CD4-positive, alpha-beta T cell (primary cell): ENCODE data around the gene MLIP. TPM values are rescaled to one million over a fixed set of nuclear protein-coding genes. Genes with fewer than 3 reads are reported as not detected.

Source experiments
- ATAC-seq: fragments of 200-7000 bp; cut with Tn5 transposase; one replicate; pipeline ENCODE4 v1.10.0; 2022; ENCODE audit warnings: mild to moderate bottlenecking; ENCODE audit not compliant: poor library complexity
- CTCF ChIA-PET: fragments of 350-600 bp; sonication (Branson Sonifier 250); formaldehyde crosslinking; loops from one replicate; lab custom pipeline; 2021; ENCODE audit warnings: antibody characterized with exemption, inconsistent platforms; lab: Charles Lee
- POLR2A ChIA-PET: fragments of 350-600 bp; sonication (Branson Sonifier 250); formaldehyde crosslinking; loops from one replicate; lab custom pipeline; 2021; ENCODE audit warnings: antibody characterized with exemption, inconsistent platforms; lab: Charles Lee
- DNase-seq, 14 experiments: peaks; one replicate each; pipeline ENCODE4 v3.0.0-alpha.2; 2013 to 2020; ENCODE audit warnings: mixed read lengths in 2 of 14
- H3K27ac ChIP-seq, 2 donors: one replicate each; pipeline versions ENCODE4 v1.5.1 to v1.7.0; 2013; ENCODE audit warnings: low read length in 2 of 2, low read depth in 1 of 2, mild to moderate bottlenecking in 1 of 2
- H3K27me3 ChIP-seq, 2 experiments: 1 replicate in 1 of 2; 2 replicates in 1 of 2; pipeline versions ENCODE4 v1.6.1 to v1.7.0; 2013; ENCODE audit warnings: low read length in 2 of 2, control low read depth in 1 of 2, mild to moderate bottlenecking in 1 of 2, moderate library complexity in 1 of 2; ENCODE audit not compliant: insufficient read depth in 2 of 2, control insufficient read depth in 1 of 2
- H3K36me3 ChIP-seq: one replicate; pipeline ENCODE4 v1.6.1; 2013; ENCODE audit warnings: low read length, control low read depth; ENCODE audit not compliant: insufficient read depth
- H3K4me1 ChIP-seq: one replicate; pipeline ENCODE4 v1.6.1; 2013; ENCODE audit warnings: low read length, control low read depth; ENCODE audit not compliant: insufficient read depth
- H3K4me3 ChIP-seq: one replicate; pipeline ENCODE4 v1.5.1; 2013; ENCODE audit warnings: mild to moderate bottlenecking, low read length, moderate library complexity
- H3K9me3 ChIP-seq, 2 experiments: 1 replicate in 1 of 2; 2 replicates in 1 of 2; pipeline versions ENCODE4 v1.6.1 to v1.7.0; 2013; ENCODE audit warnings: low read length in 2 of 2, mild to moderate bottlenecking in 2 of 2, control low read depth in 1 of 2, moderate library complexity in 1 of 2; ENCODE audit not compliant: control insufficient read depth in 1 of 2, insufficient read depth in 1 of 2
- H3K27ac Mint-ChIP-seq: one replicate; pipeline ENCODE4 v1.8.0; 2020; ENCODE audit warnings: mixed read lengths
- H3K27me3 Mint-ChIP-seq: one replicate; pipeline ENCODE4 v1.8.0; 2021; ENCODE audit warnings: mixed read lengths
- H3K36me3 Mint-ChIP-seq: one replicate; pipeline ENCODE4 v1.8.0; 2021; ENCODE audit warnings: low read depth, mixed read lengths
- H3K4me1 Mint-ChIP-seq: one replicate; pipeline ENCODE4 v1.8.0; 2021; ENCODE audit warnings: low read depth, mixed read lengths
- H3K4me3 Mint-ChIP-seq: one replicate; pipeline ENCODE4 v1.8.0; 2020; ENCODE audit warnings: mild to moderate bottlenecking, mixed read lengths
- H3K9me3 Mint-ChIP-seq: one replicate; pipeline ENCODE4 v1.8.0; 2020; ENCODE audit warnings: mixed read lengths
- CTCF ChIP-seq: fragments of 200-600 bp; IDR thresholded peaks from one replicate; pipeline ENCODE4 v1.8.0; 2022; ENCODE audit warnings: antibody characterized with exemption, mild to moderate bottlenecking
- intact Hi-C, 2 experiments: fragments of 100-400 bp; cut with DNase I in 1 of 2; cut with micrococcal nuclease in 1 of 2; formaldehyde crosslinking; loops; one replicate each; pipeline versions ENCODE4 v1.15.1 to v1.9.0; 2023 to 2025; cut with DNase I, micrococcal nuclease
- total RNA-seq, 174 experiments: library from RNA in 2 of 174; stranded (reverse) in 2 of 174; gene quantifications; one replicate each; pipeline ENCODE4 v1.2.3 and lab custom pipeline; 2021 to 2026

MLIP gene
- total RNA-seq, 2 experiments from 2014 or later = not detected

- Mint-ChIP-seq H3K27me3 (no peaks in the 10 kb centered on the region), H3K27ac (no peak overlapping the region), H3K4me3 (no peak overlapping the region), H3K9me3 (no peaks in the 10 kb centered on the region), H3K36me3 (no peaks in the 10 kb centered on the region), H3K4me1 (no peaks in the 10 kb centered on the region)
- Histone ChIP-seq H3K4me3 (no peak overlapping the region), H3K27ac (no peak overlapping the region), H3K4me1 (no peaks in the 10 kb centered on the region), H3K36me3 (no peaks in the 10 kb centered on the region), H3K27me3 (no peaks in the 10 kb centered on the region), H3K9me3 (no peaks in the 10 kb centered on the region)
- no peak for DNase-seq
- CTCF ChIA-PET = no interaction called here
- TF ChIP-seq CTCF = no peak
- POLR2A ChIA-PET = no interaction called here
- ATAC-seq = no peak
- intact Hi-C loops = no loop called here
Measured at GRCh38 chr6:54284161-54284860, 173.1 kb downstream of the MLIP start.

DNA sequence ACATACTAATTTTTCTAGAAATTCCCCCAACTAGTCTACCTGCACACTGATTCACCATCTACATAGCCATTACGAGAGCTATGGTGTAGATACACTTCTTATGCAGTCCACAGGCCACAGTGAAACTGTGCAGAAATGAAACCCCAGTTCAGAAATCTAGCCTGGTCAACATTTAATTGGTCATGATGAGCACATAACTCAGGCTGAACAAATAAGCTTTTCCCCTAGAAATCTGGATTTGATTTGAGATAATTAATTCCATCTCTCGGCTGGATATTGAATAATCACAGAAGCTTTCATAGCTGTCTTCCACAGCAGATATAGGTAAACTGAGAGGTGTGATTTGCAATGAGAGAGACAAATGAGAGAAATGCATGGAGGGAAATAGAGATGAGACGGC lies 174.4 kb downstream of the MLIP start:
- Histone ChIP-seq H3K27me3 (no peaks in the 10 kb centered on the region), H3K27ac (no peak overlapping the region), H3K4me3 (no peak overlapping the region), H3K4me1 (no peaks in the 10 kb centered on the region), H3K36me3 (no peaks in the 10 kb centered on the region), H3K9me3 (no peaks in the 10 kb centered on the region)
- no peak for TF ChIP-seq CTCF
- ChIA-PET POLR2A (no interaction called here), CTCF (no interaction called here)
- H3K27me3 Mint-ChIP-seq = no peaks in the 10 kb centered on the region
- intact Hi-C loops = no loop called here
- DNase-seq = no peak
- no peaks in the 10 kb centered on the region for H3K36me3 Mint-ChIP-seq
- no peaks in the 10 kb centered on the region for H3K4me1 Mint-ChIP-seq
- no peak overlapping the region for H3K4me3 Mint-ChIP-seq
- H3K27ac Mint-ChIP-seq = no peak overlapping the region
- no peaks in the 10 kb centered on the region for H3K9me3 Mint-ChIP-seq
- ATAC-seq = no peak

DNA sequence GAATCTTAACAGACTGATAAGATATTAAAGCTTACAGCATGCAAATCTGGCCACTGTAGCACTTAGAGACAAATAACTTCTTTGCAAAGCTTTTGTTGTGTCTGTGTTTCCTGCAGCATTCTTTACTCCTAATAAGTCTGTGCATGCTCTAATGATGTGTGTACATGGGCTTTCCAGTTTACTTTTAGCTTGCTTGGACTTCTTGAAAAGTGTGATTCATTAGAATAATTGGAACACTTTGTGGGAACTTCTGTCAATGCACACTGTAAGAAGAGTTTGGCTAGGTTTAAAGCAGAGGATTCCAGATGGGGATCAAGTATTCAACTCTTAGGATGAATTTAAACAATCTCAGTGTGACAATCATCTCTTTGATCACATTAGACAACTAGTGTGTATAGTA lies 174.9 kb downstream of the MLIP start:
- Mint-ChIP-seq H3K9me3 (no peaks in the 10 kb centered on the region), H3K4me1 (no peaks in the 10 kb centered on the region), H3K27me3 (no peaks in the 10 kb centered on the region), H3K27ac (no peak overlapping the region), H3K4me3 (no peak overlapping the region), H3K36me3 (no peaks in the 10 kb centered on the region)
- intact Hi-C loops = no loop called here
- Histone ChIP-seq H3K27me3 (no peaks in the 10 kb centered on the region), H3K27ac (no peak overlapping the region), H3K4me1 (no peaks in the 10 kb centered on the region), H3K36me3 (no peaks in the 10 kb centered on the region), H3K4me3 (no peak overlapping the region), H3K9me3 (no peaks in the 10 kb centered on the region)
- POLR2A ChIA-PET = no interaction called here
- ATAC-seq = no peak
- DNase-seq = no peak
- TF ChIP-seq CTCF = no peak
- CTCF ChIA-PET = no interaction called here
